GM21717 (cell line): ENCODE data around the gene CDKN1C.

Experiments used
- ATAC-seq: cut with Tn5 transposase; IDR thresholded peaks from one replicate; pipeline ENCODE4 v1.9.1; 2021; ENCODE audit warnings: mild to moderate bottlenecking, moderate library complexity; ENCODE audit not compliant: unreplicated experiment

CDKN1C gene

GRCh38 chr11:2890466-2891294, 5.1 kb upstream of the CDKN1C start:
- no peak for ATAC-seq

- ATAC-seq = no peak
These were observed 4.0 kb upstream of the CDKN1C start for GRCh38 chr11:2889362-2890273.

DNA sequence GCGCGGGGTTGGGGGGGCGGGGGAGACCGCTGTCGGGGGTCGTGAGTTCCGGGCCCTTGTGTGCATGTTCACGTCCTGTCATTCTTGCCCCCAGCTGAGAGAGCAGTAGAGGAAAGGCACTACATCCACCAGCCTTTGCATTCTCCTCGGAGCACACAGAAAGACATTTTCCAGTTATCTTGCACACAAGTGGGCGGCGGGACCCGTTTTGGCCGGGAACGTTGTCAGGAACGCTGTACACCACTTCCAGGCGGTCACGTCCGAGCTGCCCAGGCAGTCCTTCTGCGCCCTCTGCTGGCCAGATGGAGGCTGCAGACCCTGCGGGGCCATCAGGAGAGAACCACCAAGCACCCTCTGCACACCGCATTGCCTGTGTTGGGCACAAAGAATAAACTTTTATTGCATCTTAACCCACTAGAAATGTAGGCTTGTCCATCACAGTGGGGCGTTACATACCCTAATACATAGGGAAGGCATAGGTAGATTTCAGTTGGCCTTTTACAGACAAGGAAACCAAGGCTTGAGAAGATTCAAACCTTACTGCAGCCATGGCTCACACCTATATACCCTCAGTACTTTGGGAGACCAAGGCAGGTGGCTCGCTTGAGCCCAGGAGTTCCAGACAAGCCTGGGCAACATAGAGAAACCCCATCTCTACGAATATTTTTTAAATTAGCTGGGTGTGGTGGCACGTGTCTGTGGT, 2.8 kb upstream of the CDKN1C start:
- ATAC-seq = no peak

DNA sequence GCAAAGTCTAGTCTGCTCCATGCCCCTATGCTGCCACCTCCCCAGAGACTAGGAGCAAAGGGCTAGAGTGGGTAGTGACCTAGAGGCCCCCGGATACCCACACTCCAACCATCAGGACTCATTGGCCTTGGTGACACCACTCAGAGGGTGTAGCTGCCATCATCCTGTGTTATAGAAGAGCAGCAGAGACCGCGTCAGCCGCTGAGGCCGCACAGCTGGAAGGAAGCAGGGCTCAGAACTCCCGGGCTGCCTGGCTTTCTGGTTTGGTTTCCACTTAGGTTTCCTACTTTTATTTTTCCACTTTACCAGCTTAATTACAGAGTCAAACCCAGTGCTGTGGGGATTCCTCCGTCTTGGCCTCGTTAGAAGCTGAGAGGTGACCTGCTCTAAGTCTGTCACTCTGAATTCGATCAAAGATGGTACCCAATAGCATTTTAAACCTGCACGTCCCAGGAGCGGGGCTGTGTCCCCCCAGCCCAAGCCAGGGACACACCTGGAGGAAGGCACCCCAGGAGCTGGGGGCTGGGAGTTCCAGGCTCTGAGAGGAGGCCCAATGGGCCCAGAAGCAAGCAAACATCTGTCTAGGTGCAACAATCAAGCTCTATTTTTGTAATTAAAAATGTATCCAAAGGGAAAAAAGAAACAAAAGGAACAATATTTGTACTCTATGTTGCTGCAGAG, 2.1 kb upstream of the CDKN1C start:
- no peak for ATAC-seq

- no peak for ATAC-seq
These were observed 1.4 kb upstream of the CDKN1C start for GRCh38 chr11:2886936-2887335.

DNA sequence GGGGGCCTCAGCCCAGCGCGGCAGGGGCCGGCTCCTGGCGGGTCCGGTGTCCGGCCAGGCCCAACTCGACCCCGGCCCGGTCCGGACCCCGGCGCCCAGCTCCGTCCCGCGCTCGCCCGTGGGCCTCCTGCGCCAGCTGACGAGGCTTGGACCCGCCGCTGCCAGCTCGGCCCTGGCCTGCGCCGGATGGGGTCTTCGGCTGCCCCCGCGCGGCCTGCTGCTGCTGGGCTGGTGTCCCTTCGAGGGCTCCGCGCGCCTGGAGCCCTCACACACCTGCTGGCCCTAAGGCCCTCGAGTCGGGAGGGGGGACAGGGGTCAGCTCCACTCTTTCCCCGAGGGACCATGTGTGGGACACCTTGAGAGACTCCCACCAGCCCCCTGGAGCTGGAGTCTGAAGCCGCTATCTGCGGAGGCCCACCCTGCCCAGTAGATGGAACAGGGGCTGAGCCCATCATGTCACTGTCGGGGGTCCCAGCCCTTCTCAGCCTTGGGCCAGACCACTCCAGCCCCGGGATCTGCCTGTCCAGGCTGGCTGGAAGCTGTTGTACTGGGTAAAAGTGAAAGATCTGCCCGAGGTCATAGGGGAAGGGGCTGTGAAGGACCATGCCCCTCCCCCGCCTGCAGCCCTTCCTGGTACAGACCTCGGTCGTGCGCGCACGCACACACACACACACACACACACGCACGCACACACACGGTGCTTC, 768 bp upstream of the CDKN1C start:
- no peak for ATAC-seq

DNA sequence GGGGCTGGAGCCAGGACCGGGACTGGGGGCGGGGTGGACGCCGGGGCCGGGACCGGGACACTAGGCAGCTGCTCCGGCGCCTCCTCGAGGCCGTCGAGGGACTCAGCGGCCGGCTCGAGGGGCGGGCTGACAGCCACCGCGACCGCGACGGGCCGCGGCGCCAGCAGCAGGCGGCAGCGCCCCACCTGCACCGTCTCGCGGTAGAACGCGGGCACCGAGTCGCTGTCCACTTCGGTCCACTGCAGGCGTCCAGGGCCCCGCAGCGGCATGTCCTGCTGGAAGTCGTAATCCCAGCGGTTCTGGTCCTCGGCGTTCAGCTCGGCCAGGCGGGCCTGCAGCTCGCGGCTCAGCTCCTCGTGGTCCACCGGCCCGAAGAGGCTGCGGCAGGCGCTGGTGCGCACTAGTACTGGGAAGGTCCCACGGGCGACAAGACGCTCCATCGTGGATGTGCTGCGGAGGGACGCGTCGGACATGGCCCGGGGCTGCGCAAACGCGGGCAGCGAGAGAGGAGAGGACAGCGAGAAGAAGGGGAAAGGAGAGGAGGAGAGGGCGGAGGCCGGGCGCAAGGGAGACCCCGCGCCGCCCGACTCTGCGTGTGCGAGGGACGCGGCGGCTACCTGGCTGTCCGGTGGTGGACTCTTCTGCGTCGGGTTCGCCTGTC, 428 bp downstream of the CDKN1C start:
- ATAC-seq = no peak

- no peak for ATAC-seq
These were observed 1.4 kb downstream of the CDKN1C start for GRCh38 chr11:2883979-2884815.

DNA sequence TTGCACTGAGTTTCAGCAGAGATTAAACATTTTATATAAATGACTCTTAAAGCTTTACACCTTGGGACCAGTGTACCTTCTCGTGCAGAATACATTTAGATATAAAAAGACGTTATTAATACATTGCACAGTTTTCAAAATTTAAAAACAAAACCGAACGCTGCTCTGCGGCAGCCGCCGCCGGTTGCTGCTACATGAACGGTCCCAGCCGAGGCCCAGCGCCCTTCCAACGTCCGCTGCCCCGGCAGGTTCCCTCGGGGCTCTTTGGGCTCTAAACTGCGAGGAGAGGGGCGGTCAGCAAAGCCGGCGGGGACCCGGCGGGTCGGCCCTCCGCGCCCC, 2.0 kb downstream of the CDKN1C start:
- no peak for ATAC-seq

- ATAC-seq = no peak
These were observed 3.0 kb downstream of the CDKN1C start for GRCh38 chr11:2882396-2883110.

DNA sequence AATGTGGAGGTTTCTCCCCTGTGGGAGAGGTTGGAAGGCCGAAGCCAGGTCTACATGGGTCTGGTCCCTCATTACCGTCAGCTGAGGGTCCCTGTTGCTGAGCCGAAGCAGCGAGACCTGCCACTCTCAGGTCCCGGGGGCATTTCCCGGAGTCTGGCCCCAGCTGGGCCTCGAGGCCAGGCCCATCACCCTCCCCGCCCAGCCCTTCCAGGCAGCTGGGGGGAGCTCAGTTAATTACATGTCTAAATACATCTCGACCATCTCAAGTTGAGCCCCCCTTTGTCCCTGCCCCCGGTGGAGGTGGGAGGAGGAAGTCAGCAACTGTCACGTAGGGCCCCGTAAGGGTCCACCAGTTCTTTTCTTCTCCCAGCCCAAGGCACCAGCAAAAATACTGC, 3.6 kb downstream of the CDKN1C start:
- ATAC-seq = no peak

DNA sequence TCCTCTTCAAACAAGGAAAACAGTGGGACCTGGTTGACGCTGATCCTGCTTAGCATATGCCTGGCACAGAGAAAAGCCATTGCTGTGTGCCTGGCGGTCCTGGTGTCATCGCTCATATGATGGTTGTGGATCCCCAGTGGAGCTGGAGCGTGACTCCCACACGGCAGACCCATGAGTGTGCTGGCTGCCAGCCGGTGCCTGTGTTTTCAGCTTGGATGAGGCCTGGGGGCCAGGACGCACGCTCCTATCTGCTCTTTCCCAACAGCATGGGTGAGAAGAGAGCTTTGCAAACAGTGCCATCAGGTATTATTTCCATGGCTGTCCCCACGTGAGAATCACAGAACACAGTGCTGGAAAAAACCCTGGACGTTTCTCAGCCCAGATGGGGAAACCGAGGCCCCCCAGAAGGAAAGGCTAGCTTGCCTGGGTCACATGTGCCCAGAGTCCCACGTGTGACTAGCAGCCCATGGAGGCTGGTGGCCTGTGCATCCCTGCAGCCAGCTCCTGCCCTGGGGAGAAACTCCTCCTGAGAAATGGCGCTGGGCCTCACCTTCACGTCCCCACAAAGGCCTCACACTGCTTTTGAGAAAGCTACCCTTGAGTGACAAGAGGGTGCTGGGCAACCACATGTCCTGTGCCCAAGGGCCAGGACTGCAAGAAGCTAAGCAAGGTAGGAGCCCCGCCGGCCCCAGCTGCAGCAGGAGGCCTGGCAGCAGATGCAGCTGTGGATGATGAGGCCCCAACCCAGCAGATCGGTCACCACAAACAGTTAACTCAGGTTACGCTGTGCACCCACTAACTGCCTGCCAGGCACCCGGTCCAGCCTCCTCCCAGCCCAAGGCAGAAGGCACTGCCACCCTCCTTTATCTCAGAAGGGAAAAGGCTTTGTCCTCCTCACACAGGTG, 4.2 kb downstream of the CDKN1C start:
- ATAC-seq = no peak

GRCh38 chr11:2880646-2881045, 4.9 kb downstream of the CDKN1C start:
- no peak for ATAC-seq

GRCh38 chr11:2878782-2879181, 6.8 kb downstream of the CDKN1C start:
- no peak for ATAC-seq

DNA sequence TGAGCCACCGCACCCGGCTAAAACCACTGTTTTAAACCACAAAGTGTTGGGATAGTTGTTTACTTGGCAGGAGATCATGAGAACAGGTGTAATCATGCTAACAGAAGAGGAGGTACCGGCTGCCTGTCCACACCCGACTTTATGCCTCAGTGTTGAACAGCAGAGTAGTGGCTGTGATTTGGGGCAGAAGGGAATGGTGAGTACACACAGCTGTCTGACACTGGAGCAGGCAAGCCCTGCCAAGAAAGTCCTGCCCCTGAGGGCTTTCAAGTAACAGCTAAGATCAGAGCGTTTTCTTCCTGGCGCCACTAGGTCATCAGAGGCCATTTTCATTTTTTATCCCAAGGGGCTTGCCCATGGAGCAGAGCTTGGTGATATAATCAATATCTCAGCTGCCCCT, 8.1 kb downstream of the CDKN1C start:
- no peak for ATAC-seq

DNA sequence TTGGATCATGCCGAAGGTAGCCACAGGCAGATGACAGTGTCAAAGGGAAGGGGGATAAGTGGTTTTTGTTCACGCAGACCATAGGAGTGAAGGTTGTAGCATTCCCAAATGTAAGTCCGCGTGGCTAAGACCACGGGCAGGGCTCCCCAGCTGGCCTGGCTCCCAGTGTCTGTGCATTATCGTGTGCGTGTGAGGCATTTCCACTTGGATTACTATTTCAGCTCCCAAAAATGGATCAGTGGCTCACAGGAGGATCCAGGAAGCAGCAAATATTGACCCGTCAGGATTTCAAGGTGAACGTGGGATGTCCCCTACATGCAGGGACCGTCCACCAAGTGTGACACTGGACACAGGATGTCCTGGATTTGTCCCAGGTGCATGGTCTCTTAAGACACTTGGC, 10.6 kb downstream of the CDKN1C start:
- ATAC-seq = no peak

DNA sequence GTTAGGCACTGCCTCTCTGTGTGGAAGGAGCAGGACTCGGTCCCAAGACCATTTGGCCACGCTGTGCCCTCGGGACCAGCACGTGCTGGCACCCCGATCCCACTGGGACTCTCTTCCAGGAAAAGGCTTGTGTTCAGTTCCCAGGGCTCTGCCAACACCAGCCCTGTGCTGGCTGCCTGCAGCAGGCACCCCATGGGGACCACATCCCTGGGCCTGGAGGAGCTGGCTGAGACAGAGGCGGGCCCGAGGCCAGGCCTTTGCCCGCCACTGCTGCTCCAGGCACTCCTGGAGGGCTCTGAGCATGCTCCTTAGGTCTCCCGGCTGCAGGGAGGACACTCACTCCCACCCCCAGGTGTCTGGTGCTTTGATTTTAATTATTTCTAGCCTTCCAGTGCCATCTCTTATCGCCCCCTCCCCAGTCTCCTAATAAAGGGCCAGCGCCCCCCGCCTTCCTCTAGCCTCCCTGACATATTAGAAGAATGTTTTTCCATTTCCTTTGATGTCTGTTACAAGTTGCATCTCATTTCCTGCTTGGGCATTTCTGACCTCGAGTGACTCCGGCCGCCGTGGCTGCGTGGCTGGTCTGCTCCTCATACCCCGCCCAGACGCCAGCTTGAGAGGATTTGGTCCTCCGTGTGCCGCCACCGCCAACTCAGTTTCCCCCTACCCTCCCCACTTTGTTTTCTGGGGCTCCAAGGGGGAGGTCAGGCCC, 14.4 kb downstream of the CDKN1C start:
- ATAC-seq = no peak
